ENCODE data around the gene CCNT1.
"Not testable (repeated sequence)": the region's sequence is repeated elsewhere in the genome, so short reads cannot be mapped to it uniquely, and the experiment has no call there.

Gene CCNT1

DNA sequence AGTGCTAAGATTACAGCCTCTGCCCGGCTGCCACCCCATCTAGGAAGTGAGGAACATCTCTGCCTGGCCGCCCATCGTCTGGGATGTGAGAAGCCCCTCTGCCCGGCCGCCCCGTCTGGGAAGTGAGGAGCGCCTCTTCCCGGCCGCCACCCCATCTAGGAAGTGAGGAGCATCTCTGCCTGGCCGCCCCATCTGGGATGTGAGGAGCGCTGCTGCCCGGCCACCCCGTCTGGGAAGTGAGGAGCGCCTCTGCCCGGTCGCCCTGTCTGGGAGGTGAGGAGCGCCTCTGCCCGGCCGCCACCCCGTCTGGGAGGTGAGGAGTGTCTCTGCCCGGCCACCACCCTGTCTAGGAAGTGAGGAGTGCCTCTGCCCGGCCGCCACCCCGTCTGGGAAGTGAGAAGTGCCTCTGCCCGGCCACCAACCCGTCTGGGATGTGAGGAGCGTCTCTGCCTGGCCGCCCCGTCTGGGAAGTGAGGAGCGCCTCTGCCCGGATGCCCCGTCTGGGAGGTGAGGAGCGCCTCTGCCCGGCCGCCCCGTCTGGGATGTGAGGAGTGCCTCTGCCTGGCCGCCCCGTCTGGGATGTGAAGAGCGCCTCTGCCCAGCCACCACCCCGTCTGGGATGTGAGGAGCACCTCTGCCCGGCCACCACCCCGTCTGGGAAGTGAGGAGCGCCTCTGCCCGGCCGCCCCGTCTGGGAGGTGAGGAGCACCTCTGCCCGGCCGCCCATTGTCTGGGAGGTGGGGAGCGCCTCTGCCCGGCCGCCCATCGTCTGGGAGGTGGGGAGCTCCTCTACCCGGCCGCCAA is 74.6 kb downstream of the CCNT1 start:
- H3K79me2 ChIP-seq (ENCODE audit: control insufficient read depth, insufficient read depth, low read length, unreplicated experiment); H3K27ac ChIP-seq (ENCODE audit: low read depth, low read length): not testable (repeated sequence)

DNA sequence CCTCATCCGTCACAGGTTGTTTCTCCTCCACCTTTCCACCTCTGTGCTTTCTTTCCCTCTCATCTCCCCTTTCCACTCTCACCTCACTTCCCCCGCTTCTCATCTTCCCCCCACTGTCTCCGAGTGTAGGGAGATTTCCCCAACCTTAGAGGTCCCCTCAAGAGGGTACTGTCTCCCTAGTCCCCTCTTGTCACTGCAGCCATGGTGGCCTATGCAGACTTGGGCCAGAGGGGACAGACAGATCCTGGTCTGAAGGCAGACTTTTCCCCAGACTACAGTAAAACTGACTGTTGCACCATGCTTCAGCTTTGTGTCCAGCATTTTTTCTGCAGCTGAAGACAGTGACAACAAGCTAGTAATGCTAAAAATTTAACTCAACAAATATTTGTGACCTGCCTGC is 75.7 kb downstream of the CCNT1 start:
- H3K36me3 ChIP-seq (ENCODE audit: insufficient read depth, low read length) = peaks cover 18% of the 10 kb centered on the region
- no peaks in the 10 kb centered on the region for H3K79me2 ChIP-seq (ENCODE audit: control insufficient read depth, insufficient read depth, low read length, unreplicated experiment)
- H3K4me1 ChIP-seq (ENCODE audit: control insufficient read depth, insufficient read depth, low read length, unreplicated experiment) = no peaks in the 10 kb centered on the region
- no peak overlapping the region for H3K4me3 ChIP-seq (ENCODE audit: low read depth, low read length)
- H3K27ac ChIP-seq (ENCODE audit: low read depth, low read length) = no peak overlapping the region
- no peak overlapping the region for H2AFZ ChIP-seq (ENCODE audit: low read length, unreplicated experiment)
- no peaks in the 10 kb centered on the region for H3K27me3 ChIP-seq (ENCODE audit: insufficient read depth, low read length)

More for the DNA sequence above, 74.6 kb downstream of the CCNT1 start:
- not testable (repeated sequence) for H3K4me3 ChIP-seq (ENCODE audit: low read depth, low read length); H3K27me3 ChIP-seq (ENCODE audit: insufficient read depth, low read length); H3K4me1 ChIP-seq (ENCODE audit: control insufficient read depth, insufficient read depth, low read length, unreplicated experiment); H2AFZ ChIP-seq (ENCODE audit: low read length, unreplicated experiment)
- H3K36me3 ChIP-seq (ENCODE audit: insufficient read depth, low read length) = peaks cover 21% of the 10 kb centered on the region

DNA sequence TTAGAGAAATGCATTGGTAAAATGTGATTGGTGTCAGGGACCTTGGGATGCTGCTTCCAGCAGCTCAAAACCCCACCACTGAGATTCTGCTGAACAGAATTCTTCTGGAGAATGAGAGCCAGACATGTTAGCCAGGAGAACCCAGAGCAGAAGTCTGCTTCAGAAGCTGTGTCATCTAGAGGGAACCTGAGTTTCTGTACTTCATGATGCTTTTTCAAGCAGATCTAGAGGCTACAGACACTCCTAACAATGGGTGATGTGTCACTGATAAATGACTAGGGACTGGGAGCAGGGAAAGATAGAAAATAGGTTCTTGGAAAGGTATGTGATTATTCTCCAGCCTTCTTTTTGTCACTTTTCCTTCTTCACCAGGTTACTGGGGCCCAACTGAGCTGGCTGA is 76.1 kb downstream of the CCNT1 start:
- no peak overlapping the region for H3K27ac ChIP-seq (ENCODE audit: low read depth, low read length)
- H3K79me2 ChIP-seq (ENCODE audit: control insufficient read depth, insufficient read depth, low read length, unreplicated experiment) = no peaks in the 10 kb centered on the region
- no peaks in the 10 kb centered on the region for H3K4me1 ChIP-seq (ENCODE audit: control insufficient read depth, insufficient read depth, low read length, unreplicated experiment)
- H2AFZ ChIP-seq (ENCODE audit: low read length, unreplicated experiment) = no peak overlapping the region
- peaks cover 18% of the 10 kb centered on the region for H3K36me3 ChIP-seq (ENCODE audit: insufficient read depth, low read length)
- no peaks in the 10 kb centered on the region for H3K27me3 ChIP-seq (ENCODE audit: insufficient read depth, low read length)
- H3K4me3 ChIP-seq (ENCODE audit: low read depth, low read length) = no peak overlapping the region
